HL-60 (cell line): Measurements from ENCODE around the gene BCAS3.

Source experiments
- CTCF ChIP-seq: IDR thresholded peaks from one replicate; pipeline ENCODE4 v1.5.1; 2011; ENCODE audit warnings: low read length, control low read depth, inconsistent platforms; ENCODE audit not compliant: insufficient read depth
- POLR2AphosphoS5 ChIP-seq: IDR thresholded peaks from 2 replicates; pipeline ENCODE4 v1.6.1; 2012; ENCODE audit warnings: low read depth
- SPI1 ChIP-seq: IDR thresholded peaks from 2 replicates; pipeline ENCODE4 v1.6.1; 2012; ENCODE audit warnings: low read depth, mild to moderate bottlenecking, borderline replicate concordance

- TF ChIP-seq SPI1 (no peak), CTCF (no peak), POLR2AphosphoS5 (no peak)
Observed at GRCh38 chr17:61005358-61005757, 327.7 kb downstream of the BCAS3 start.
